ENCODE measurements around the gene HIPK2.

DNA sequence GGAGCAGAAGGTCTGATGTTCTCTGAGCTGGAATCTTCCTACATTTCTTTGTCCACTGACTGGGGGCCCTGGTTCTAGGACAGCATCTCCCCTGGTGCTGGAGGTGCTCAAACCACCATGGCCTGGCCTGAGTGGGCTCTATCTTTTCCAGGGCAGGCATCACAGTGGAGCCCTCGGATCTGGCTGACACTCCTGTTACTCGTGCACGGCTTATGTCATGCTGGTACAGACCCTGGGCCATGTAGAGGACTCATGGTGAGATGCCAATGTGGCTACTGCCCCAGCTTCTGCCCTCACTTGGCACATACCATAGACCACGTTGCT, 96.0 kb downstream of the HIPK2 start:
- TF ChIP-seq CTCF (conservative IDR thresholded peaks at IDR 0.05; ENCODE audit: low read length) = no peak
- TF ChIP-seq EZH2phosphoT487 (IDR thresholded peaks at IDR 0.05; ENCODE audit: borderline replicate concordance, low read depth, low read length) = no peak
